Neural cell (in vitro differentiated cells): ENCODE measurements around the gene SLC1A1. TPM values are rescaled to one million over a fixed set of nuclear protein-coding genes. Genes with fewer than 3 reads are reported as not detected.

Source experiments
- H2AFZ ChIP-seq: fragments of 200-600, 300-800 bp; sonication (generic), shearing (Covaris generic); 2 replicates; pipeline ENCODE4 v1.6.0; 2014; ENCODE audit warnings: low read depth, mild to moderate bottlenecking, antibody characterized with exemption, low read length, moderate library complexity
- H3F3A ChIP-seq: fragments of 200-600 bp; shearing (Covaris generic); 2 replicates; pipeline ENCODE4 v1.6.1; 2016; ENCODE audit warnings: mild to moderate bottlenecking, moderate library complexity, mixed read lengths, antibody characterized with exemption, low read length; ENCODE audit not compliant: insufficient read depth, poor library complexity, severe bottlenecking
- H3K27ac ChIP-seq: fragments of 200-600, 300-800 bp; sonication (generic), shearing (Covaris generic); 2 replicates; pipeline ENCODE4 v1.5.1; 2014; ENCODE audit warnings: mild to moderate bottlenecking, low read length, moderate library complexity
- H3K27me3 ChIP-seq: fragments of 300-800, 200-600 bp; sonication (generic), shearing (Covaris generic); 2 replicates; pipeline ENCODE4 v1.6.0; 2014; ENCODE audit warnings: mild to moderate bottlenecking, low read depth, low read length, moderate library complexity; ENCODE audit not compliant: insufficient read depth
- H3K36me3 ChIP-seq: fragments of 300-800, 200-600 bp; sonication (generic), shearing (Covaris generic); 2 replicates; pipeline ENCODE4 v1.5.1; 2014; ENCODE audit warnings: mild to moderate bottlenecking, antibody characterized with exemption, low read length, moderate library complexity; ENCODE audit not compliant: insufficient read depth
- H3K4me2 ChIP-seq: fragments of 300-800, 200-600 bp; sonication (generic), shearing (Covaris generic); 2 replicates; pipeline ENCODE4 v1.6.0; 2014; ENCODE audit warnings: mild to moderate bottlenecking, low read length
- H3K4me3 ChIP-seq: fragments of 300-800, 200-600 bp; sonication (generic), shearing (Covaris generic); 2 replicates; pipeline ENCODE4 v1.5.1; 2014; ENCODE audit warnings: mild to moderate bottlenecking, low read length, moderate library complexity
- H3K79me2 ChIP-seq: fragments of 200-600 bp; shearing (Covaris generic); replicated peaks from 2 replicates; pipeline ENCODE4 v1.6.0; 2014; ENCODE audit warnings: mild to moderate bottlenecking, low read length, moderate library complexity; ENCODE audit not compliant: insufficient read depth
- H3K9ac ChIP-seq: fragments of 300-800, 200-600 bp; sonication (generic), shearing (Covaris generic); 2 replicates; pipeline ENCODE4 v1.6.1; 2016; ENCODE audit warnings: mild to moderate bottlenecking, low read length, mixed read lengths
- H3K9me2 ChIP-seq: fragments of 200-600 bp; shearing (Covaris generic); 2 replicates; pipeline ENCODE4 v1.6.1; 2016; ENCODE audit warnings: mild to moderate bottlenecking, low read length, mixed read lengths; ENCODE audit not compliant: insufficient read depth
- H3K9me3 ChIP-seq: fragments of 200-600, 300-800 bp; sonication (generic), shearing (Covaris generic); 2 replicates; pipeline ENCODE4 v1.6.1; 2016; ENCODE audit warnings: mild to moderate bottlenecking, mixed run types, low read length, moderate library complexity, mixed read lengths
- H4K20me1 ChIP-seq: fragments of 200-600 bp; shearing (Covaris generic); 2 replicates; pipeline ENCODE4 v1.6.1; 2016; ENCODE audit warnings: mild to moderate bottlenecking, mixed run types; ENCODE audit not compliant: insufficient read depth
- CTCF ChIP-seq: fragments of 450-650 bp; IDR thresholded peaks from 2 replicates; pipeline ENCODE4 v1.5.1; 2014; ENCODE audit warnings: antibody characterized with exemption, mild to moderate bottlenecking, moderate library complexity; ENCODE audit not compliant: poor library complexity, severe bottlenecking
- EP300 ChIP-seq: fragments of 450-650 bp; conservative IDR thresholded peaks from 2 replicates; pipeline ENCODE4 v1.6.1; 2014; ENCODE audit warnings: antibody characterized with exemption, mild to moderate bottlenecking, moderate library complexity; ENCODE audit not compliant: poor library complexity, severe bottlenecking
- EZH2 ChIP-seq: fragments of 200-600, 300-800 bp; shearing (Covaris generic), sonication (generic); IDR thresholded peaks from 2 replicates; pipeline ENCODE4 v1.6.1; 2014; ENCODE audit warnings: antibody characterized with exemption, low read length, borderline replicate concordance, mild to moderate bottlenecking; ENCODE audit not compliant: insufficient read depth, poor library complexity, severe bottlenecking
- MXI1 ChIP-seq: fragments of 450-650 bp; conservative IDR thresholded peaks from 2 replicates; pipeline ENCODE4 v1.6.1; 2014; ENCODE audit warnings: antibody characterized with exemption, mild to moderate bottlenecking; ENCODE audit not compliant: poor library complexity, severe bottlenecking
- POLR2AphosphoS5 ChIP-seq: IDR thresholded peaks from 2 replicates; pipeline ENCODE4 v1.6.1; 2012
- RAD21 ChIP-seq: fragments of 450-650 bp; conservative IDR thresholded peaks from 2 replicates; pipeline ENCODE4 v1.6.1; 2014; ENCODE audit warnings: antibody characterized with exemption, mild to moderate bottlenecking, moderate library complexity
- REST ChIP-seq: IDR thresholded peaks from 2 replicates; pipeline ENCODE4 v1.6.1; 2012; ENCODE audit warnings: borderline replicate concordance
- SMC3 ChIP-seq: fragments of 450-650 bp; conservative IDR thresholded peaks from 2 replicates; pipeline ENCODE4 v1.6.1; 2014; ENCODE audit warnings: antibody characterized with exemption, mild to moderate bottlenecking, moderate library complexity; ENCODE audit not compliant: poor library complexity
- TAF1 ChIP-seq: IDR thresholded peaks from 2 replicates; pipeline ENCODE4 v1.6.1; 2012; ENCODE audit warnings: low read depth
- polyA plus RNA-seq: library from polyadenylated mRNA; depleted of rRNA; stranded (reverse); fragments of >200 nt; gene quantifications from 2 replicates; pipeline ENCODE4 v1.2.3, GENCODE V29; 2014

Gene SLC1A1
- polyA plus RNA-seq, 1 donor from 2014 or later = 30.8 TPM

- H3K27ac ChIP-seq = no peak overlapping the region
- H3K4me2 ChIP-seq = no peak overlapping the region
- H3K9me3 ChIP-seq = no peaks in the 10 kb centered on the region
- H3K9ac ChIP-seq = no peak overlapping the region
- no peaks in the 10 kb centered on the region for H3K36me3 ChIP-seq
- TF ChIP-seq EZH2 = no peak
- TF ChIP-seq SMC3 = no peak
- TF ChIP-seq REST = no peak
- TF ChIP-seq RAD21 = no peak
- TF ChIP-seq MXI1 = no peak
- TF ChIP-seq TAF1 = no peak
- no peak for TF ChIP-seq POLR2AphosphoS5
- TF ChIP-seq CTCF = no peak
- TF ChIP-seq EP300 = no peak
- H4K20me1 ChIP-seq = no peaks in the 10 kb centered on the region
- no peaks in the 10 kb centered on the region for H3K79me2 ChIP-seq
- peaks cover 4% of the 10 kb centered on the region for H3K27me3 ChIP-seq
- H3F3A ChIP-seq = no peaks in the 10 kb centered on the region
- H2AFZ ChIP-seq = no peak overlapping the region
- H3K4me3 ChIP-seq = no peak overlapping the region
- H3K9me2 ChIP-seq = no peaks in the 10 kb centered on the region
These were observed 5.3 kb downstream of the SLC1A1 start for GRCh38 chr9:4495537-4495936.

- Histone ChIP-seq H3K79me2 (no peaks in the 10 kb centered on the region), H3F3A (no peaks in the 10 kb centered on the region), H3K9me3 (no peaks in the 10 kb centered on the region), H3K9ac (no peak overlapping the region), H3K27me3 (peaks cover 4% of the 10 kb centered on the region), H3K4me2 (no peak overlapping the region), H3K36me3 (no peaks in the 10 kb centered on the region), H3K4me3 (no peak overlapping the region), H3K9me2 (no peaks in the 10 kb centered on the region), H3K27ac (no peak overlapping the region), H4K20me1 (no peaks in the 10 kb centered on the region), H2AFZ (no peak overlapping the region)
- no peak for TF ChIP-seq SMC3
- no peak for TF ChIP-seq TAF1
- TF ChIP-seq REST = no peak
- no peak for TF ChIP-seq CTCF
- TF ChIP-seq EZH2 = no peak
- no peak for TF ChIP-seq RAD21
- no peak for TF ChIP-seq POLR2AphosphoS5
These were observed 6.2 kb downstream of the SLC1A1 start for GRCh38 chr9:4496497-4496896.
